ENCODE results near the gene MAP3K10. TPM values are rescaled to one million over a fixed set of nuclear protein-coding genes. Genes with fewer than 3 reads are reported as not detected.

The MAP3K10 gene
- total and polyA plus RNA-seq, 9 of the 15 experiments (the other 6 are each of a cell fraction or from before 2014, with no cell fraction given), result 0.01 to 8.0 (median 2.7) TPM; not detected in 1

DNA sequence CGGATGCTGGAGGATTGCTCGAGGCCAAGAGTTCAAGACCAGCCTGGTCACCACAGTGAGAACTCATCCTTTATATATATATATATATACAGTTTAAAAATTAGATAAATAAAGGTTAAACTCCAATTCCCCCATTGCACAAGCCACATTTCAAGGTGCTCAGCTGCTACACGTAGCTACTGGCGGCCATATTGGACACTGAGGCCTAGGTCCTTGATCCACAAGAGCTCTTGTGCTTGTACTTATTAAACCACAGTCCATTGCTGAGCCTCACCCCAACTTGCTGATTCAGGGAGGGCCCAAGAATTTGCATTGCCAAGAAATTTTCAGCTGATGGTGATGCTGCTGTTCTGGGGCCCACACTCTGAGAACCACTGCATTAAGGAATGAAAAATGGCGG, 17.4 kb downstream of the MAP3K10 start:
- peaks cover 11 to 29% of the 10 kb centered on the region in 2 experiments; a peak in 4 of 5 replicates for H3K4me1 ChIP-seq (replicated peaks in 1 of 2; ENCODE audit: control insufficient read depth in 2 of 2, insufficient read depth in 2 of 2, low read length in 2 of 2)
- WGBS (ENCODE audit: insufficient coverage, low coverage, missing lambda C conversion rate), result 73% methylated on average over 5 of the region's 5 CpGs
- TF ChIP-seq SP2 (IDR thresholded peaks at IDR 0.05; ENCODE audit: extremely low read depth, low read depth, low read length, poor library complexity, severe bottlenecking) (no peak), YY1 (IDR thresholded peaks at IDR 0.05; ENCODE audit: borderline replicate concordance in 1 of 3, control insufficient read depth in 1 of 3, extremely low read depth in 1 of 3, insufficient read depth in 3 of 3, insufficient read length in 1 of 3, insufficient replicate concordance in 2 of 3, low read depth in 1 of 3, low read length in 2 of 3) (peak in 1 of 3 experiments; percentile 79), HDAC2 (IDR thresholded peaks at IDR 0.05) (no peak)
- TF ChIP-seq, protein P1, sequence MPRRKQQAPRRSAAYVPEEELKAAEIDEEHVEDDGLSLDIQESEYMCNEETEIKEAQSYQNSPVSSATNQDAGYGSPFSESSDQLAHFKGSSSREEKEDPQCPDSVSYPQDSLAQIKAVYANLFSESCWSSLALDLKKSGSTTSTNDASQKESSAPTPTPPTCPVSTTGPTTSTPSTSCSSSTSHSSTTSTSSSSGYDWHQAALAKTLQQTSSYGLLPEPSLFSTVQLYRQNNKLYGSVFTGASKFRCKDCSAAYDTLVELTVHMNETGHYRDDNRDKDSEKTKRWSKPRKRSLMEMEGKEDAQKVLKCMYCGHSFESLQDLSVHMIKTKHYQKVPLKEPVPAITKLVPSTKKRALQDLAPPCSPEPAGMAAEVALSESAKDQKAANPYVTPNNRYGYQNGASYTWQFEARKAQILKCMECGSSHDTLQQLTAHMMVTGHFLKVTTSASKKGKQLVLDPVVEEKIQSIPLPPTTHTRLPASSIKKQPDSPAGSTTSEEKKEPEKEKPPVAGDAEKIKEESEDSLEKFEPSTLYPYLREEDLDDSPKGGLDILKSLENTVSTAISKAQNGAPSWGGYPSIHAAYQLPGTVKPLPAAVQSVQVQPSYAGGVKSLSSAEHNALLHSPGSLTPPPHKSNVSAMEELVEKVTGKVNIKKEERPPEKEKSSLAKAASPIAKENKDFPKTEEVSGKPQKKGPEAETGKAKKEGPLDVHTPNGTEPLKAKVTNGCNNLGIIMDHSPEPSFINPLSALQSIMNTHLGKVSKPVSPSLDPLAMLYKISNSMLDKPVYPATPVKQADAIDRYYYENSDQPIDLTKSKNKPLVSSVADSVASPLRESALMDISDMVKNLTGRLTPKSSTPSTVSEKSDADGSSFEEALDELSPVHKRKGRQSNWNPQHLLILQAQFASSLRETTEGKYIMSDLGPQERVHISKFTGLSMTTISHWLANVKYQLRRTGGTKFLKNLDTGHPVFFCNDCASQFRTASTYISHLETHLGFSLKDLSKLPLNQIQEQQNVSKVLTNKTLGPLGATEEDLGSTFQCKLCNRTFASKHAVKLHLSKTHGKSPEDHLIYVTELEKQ (CRISPR knock-in tag; IDR thresholded peaks at IDR 0.05), result no peak
- H4K20me1 ChIP-seq (replicated peaks; ENCODE audit: control insufficient read depth, insufficient read depth, low read length), result no peaks in the 10 kb centered on the region
- peak overlapping the region; percentile 26; the same call in 1 of the 2 replicates for H3K4me2 ChIP-seq (ENCODE audit: insufficient read depth, low read length)
- no peaks in the 10 kb centered on the region for H3K79me2 ChIP-seq (ENCODE audit: control insufficient read depth, insufficient read depth, low read length)
- no TSS peak for BruUV-seq (replicated peaks)
- intact Hi-C loops (cut with micrococcal nuclease) (no loop called here), in situ Hi-C loops (cut with MboI) (no loop called here)
- H3K4me3 ChIP-seq, result no peak overlapping the region
- ChIA-PET CTCF (ENCODE audit: low intra/inter-chr PET ratio) (no interaction called here), POLR2A (interaction anchor here (0.6 to 1.1 kb wide), 6 partner anchors 8 to 455 kb away, joined by 3 to 4 read pairs (median 3); no protein-coding TSS in a partner anchor)
- no peaks in the 10 kb centered on the region for H3K36me3 ChIP-seq (ENCODE audit: control insufficient read depth, insufficient read depth, low read length)
- FAIRE-seq (no peak), ATAC-seq (peak; percentile 22; the same call in 1 of the 3 replicates), DNase-seq (ENCODE audit: extremely low read depth in 1 of 4, low spot score in 3 of 4) (no peak)
- no peaks in the 10 kb centered on the region for H3K9me3 ChIP-seq (replicated peaks; ENCODE audit: control insufficient read depth, insufficient read depth, low read depth, low read length)
- no peak overlapping the region for H3K9ac ChIP-seq (ENCODE audit: insufficient read depth in 1 of 2, low read depth in 2 of 2, low read length in 2 of 2)
- peak overlapping the region; percentile 46 for H2AFZ ChIP-seq (ENCODE audit: low read depth, low read length)
- no peaks in the 10 kb centered on the region for H3K9me1 ChIP-seq (ENCODE audit: control insufficient read depth, insufficient read depth, low read length)
- peak overlapping the region; percentile 39; the same call in 2 of the 3 replicates for H3K27ac ChIP-seq (ENCODE audit: extremely low read depth, low read depth, low read length)
- no peaks in the 10 kb centered on the region for H3K27me3 ChIP-seq (ENCODE audit: control insufficient read depth in 2 of 2, insufficient read depth in 2 of 2, low read length in 2 of 2)

Data from K562 (cell line).